GM12865 (cell line): ENCODE results near the gene TSC1.

Experiments used
- DNase-seq: peaks from one replicate; pipeline ENCODE4 v3.0.0; 2010; ENCODE audit warnings: low read depth
- H3K4me3 ChIP-seq: 2 replicates; pipeline ENCODE4 v1.5.1; 2011; ENCODE audit warnings: mild to moderate bottlenecking, low read depth, low read length, control low read depth
- CTCF ChIP-seq: IDR thresholded peaks from 2 replicates; pipeline ENCODE4 v1.5.1; 2011; ENCODE audit warnings: low read length, control low read depth, low read depth, inconsistent platforms; ENCODE audit not compliant: insufficient read depth; ENCODE audit errors: missing control alignments

Gene TSC1

GRCh38 chr9:132947756-132948155 is 3.3 kb upstream of the TSC1 start:
- no peak overlapping the region for H3K4me3 ChIP-seq
- DNase-seq: no peak
- no peak for TF ChIP-seq CTCF

- TF ChIP-seq CTCF: no peak
- H3K4me3 ChIP-seq: no peak overlapping the region
- DNase-seq: no peak
Measured at GRCh38 chr9:132946631-132947295, 2.3 kb upstream of the TSC1 start.

- no peak for DNase-seq
Measured at GRCh38 chr9:132946211-132946610, 1.8 kb upstream of the TSC1 start.

GRCh38 chr9:132945186-132946130 is 1.0 kb upstream of the TSC1 start:
- no peak for DNase-seq
- TF ChIP-seq CTCF: no peak
- peak overlapping the region; percentile 84 for H3K4me3 ChIP-seq

More at GRCh38 chr9:132946211-132946610, 1.8 kb upstream of the TSC1 start:
- no peak overlapping the region for H3K4me3 ChIP-seq
- TF ChIP-seq CTCF: no peak

- TF ChIP-seq CTCF: no peak
- H3K4me3 ChIP-seq: peak overlapping the region; percentile 82
- peak; percentile 24 for DNase-seq
Measured at GRCh38 chr9:132943651-132944293, 644 bp downstream of the TSC1 start.

- peak overlapping the region; percentile 82; the same call in 1 of the 2 replicates for H3K4me3 ChIP-seq
- peak; percentile 16 for DNase-seq
- no peak for TF ChIP-seq CTCF
Measured at GRCh38 chr9:132942541-132943182, 1.8 kb downstream of the TSC1 start.
